ENCODE data around the gene EFNA5. TPM values are rescaled to one million over a fixed set of nuclear protein-coding genes. Genes with fewer than 3 reads are reported as not detected.

The EFNA5 gene
- total and polyA plus RNA-seq, 4 donors = 0.14 to 0.93 (median 0.54) TPM

GRCh38 chr5:107501965-107502675 lies 168.6 kb downstream of the EFNA5 start:
- H3K36me3 ChIP-seq (ENCODE audit: control insufficient read depth in 4 of 4, insufficient read depth in 3 of 4, low read depth in 1 of 4, low read length in 3 of 4) = no peaks in the 10 kb centered on the region
- no peak overlapping the region for H3K9ac ChIP-seq (ENCODE audit: low read depth in 1 of 2, low read length in 2 of 2)
- no peaks in the 10 kb centered on the region for H3K9me3 ChIP-seq (ENCODE audit: control insufficient read depth in 4 of 4, low read length in 3 of 4)
- 82% methylated on average over 17 of the region's 17 CpGs for WGBS
- H3K27ac ChIP-seq (ENCODE audit: low read depth in 1 of 2, low read length in 2 of 2) = no peak overlapping the region
- TF ChIP-seq EGR1 (IDR thresholded peaks at IDR 0.05; ENCODE audit: low read depth in 2 of 2) = no peak
- no peak for TF ChIP-seq CTCF (IDR thresholded peaks at IDR 0.05; ENCODE audit: low read depth, low read length, missing input control)
- TF ChIP-seq JUND (IDR thresholded peaks at IDR 0.05) = no peak
- no peak for TF ChIP-seq GABPA (IDR thresholded peaks at IDR 0.05 in 1 of 2, conservative IDR thresholded peaks at IDR 0.05 in 1 of 2)
- no peak for TF ChIP-seq NR2F2 (IDR thresholded peaks at IDR 0.05)
- no peak for TF ChIP-seq HNF4G (IDR thresholded peaks at IDR 0.05)
- TF ChIP-seq RAD21 (IDR thresholded peaks at IDR 0.05) = no peak
- TF ChIP-seq YY1 (IDR thresholded peaks at IDR 0.05) = no peak
- TF ChIP-seq SP1 (IDR thresholded peaks at IDR 0.05) = no peak
- no peak for TF ChIP-seq ATF3 (IDR thresholded peaks at IDR 0.05)
- no peak for TF ChIP-seq REST (IDR thresholded peaks at IDR 0.05)
- TF ChIP-seq RXRA (IDR thresholded peaks at IDR 0.05) = no peak
- TF ChIP-seq TAF1 (conservative IDR thresholded peaks at IDR 0.05) = no peak
- TF ChIP-seq ZBTB33 (IDR thresholded peaks at IDR 0.05) = no peak
- TF ChIP-seq FOXA1 (IDR thresholded peaks at IDR 0.05) = no peak
- no peak for TF ChIP-seq HNF4A (conservative IDR thresholded peaks at IDR 0.05)
- TF ChIP-seq MAX (IDR thresholded peaks at IDR 0.05) = no peak
- H3K27me3 ChIP-seq (ENCODE audit: control insufficient read depth in 4 of 4, insufficient read depth in 4 of 4, low read length in 3 of 4) = no peaks in the 10 kb centered on the region
- no peak overlapping the region for H3K4me3 ChIP-seq (ENCODE audit: low read depth in 1 of 3, low read length in 3 of 3)
- H3K4me1 ChIP-seq (ENCODE audit: control insufficient read depth in 4 of 4, insufficient read depth in 4 of 4, low read length in 3 of 4) = peaks cover 5 to 16% (median 12%) of the 10 kb centered on the region in 4 donors
- DNase-seq (ENCODE audit: low spot score) = no peak

Data from liver (tissue), 9 donors.